Stimulated activated CD4-positive, alpha-beta T cell treated with anti-CD3 and anti-CD28 coated beads, Interleukin-4, amount 100 ng/mL, for 48 hours (primary cell): Measurements from ENCODE around the gene PAWR.
"Not testable (repeated sequence)": the region's sequence is repeated elsewhere in the genome, so short reads cannot be mapped to it uniquely, and the experiment has no call there.

ENCODE experiments used
- DNase-seq, 2 donors: peaks; one replicate each; pipeline ENCODE4 v3.0.0-alpha.2; 2020; ENCODE audit warnings: low read depth in 2 of 2

Gene PAWR

DNA sequence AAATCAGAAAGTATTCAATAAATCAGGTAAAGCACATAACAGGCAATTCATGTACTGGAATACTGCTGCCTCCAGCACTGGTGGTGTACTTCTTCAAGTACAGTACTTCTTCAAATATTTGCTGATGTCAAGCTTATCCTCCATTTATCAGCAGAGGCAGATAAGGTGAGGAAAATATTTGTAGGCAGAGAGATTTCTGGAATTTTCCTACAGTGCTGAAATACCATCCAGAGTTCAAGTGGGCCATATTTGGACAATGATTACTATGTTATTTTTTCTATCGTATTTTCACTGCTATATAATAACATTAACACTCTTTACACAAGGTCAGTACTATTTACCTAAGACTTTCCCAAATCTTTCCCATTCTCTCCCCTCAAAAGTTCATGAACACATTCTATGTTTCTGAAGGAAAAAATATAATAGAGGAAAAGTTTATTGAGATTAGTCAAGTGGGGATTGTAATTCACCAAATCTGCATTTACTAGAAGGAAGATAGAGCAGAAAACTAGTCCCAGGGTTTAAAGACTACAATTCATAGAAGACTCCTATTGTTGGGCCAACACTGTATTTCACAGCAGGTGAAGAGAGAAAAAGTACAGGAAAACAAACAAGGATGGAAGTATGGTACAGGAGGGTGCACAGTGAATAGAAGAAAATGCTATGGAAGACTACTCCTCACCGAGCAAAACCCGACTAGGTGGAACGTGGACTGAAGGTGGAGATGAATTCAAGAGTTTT, 141.1 kb downstream of the PAWR start:
- DNase-seq = no peak

- no peak for DNase-seq
These were observed 142.2 kb downstream of the PAWR start for GRCh38 chr12:79548610-79548924.

GRCh38 chr12:79547735-79548609, 142.8 kb downstream of the PAWR start:
- no peak for DNase-seq

DNA sequence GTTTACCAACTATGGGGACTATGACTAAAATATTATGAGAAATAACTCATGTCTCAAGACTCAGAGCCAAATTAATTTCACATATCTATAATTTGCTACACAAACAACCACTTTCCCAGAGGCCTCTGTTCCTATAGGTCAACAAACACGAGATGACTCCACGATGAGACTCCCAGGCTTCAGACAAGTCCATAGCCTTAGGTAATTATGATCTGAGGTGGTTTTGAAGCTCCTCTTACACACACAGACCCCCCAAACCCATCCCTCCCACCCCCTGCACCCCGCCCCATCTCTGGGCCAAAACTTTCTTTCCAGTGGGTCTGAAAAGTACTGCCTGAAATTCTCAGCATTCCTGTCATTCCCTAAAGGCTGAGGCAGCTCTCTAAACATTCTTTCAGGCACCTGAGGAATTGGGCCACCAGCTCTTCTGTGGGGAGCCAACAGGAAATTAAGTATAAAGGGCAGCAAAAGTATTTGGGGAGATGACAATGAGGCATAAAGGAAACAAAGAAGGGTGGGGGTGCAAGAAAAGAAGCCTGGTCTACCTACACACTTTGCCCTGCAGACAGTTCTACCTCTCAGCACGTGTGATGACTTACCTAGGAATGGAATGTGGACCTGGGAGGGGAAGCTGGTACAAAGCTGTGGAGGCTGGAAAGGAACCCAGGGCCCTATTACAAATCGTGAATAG, 143.6 kb downstream of the PAWR start:
- no peak for DNase-seq

DNA sequence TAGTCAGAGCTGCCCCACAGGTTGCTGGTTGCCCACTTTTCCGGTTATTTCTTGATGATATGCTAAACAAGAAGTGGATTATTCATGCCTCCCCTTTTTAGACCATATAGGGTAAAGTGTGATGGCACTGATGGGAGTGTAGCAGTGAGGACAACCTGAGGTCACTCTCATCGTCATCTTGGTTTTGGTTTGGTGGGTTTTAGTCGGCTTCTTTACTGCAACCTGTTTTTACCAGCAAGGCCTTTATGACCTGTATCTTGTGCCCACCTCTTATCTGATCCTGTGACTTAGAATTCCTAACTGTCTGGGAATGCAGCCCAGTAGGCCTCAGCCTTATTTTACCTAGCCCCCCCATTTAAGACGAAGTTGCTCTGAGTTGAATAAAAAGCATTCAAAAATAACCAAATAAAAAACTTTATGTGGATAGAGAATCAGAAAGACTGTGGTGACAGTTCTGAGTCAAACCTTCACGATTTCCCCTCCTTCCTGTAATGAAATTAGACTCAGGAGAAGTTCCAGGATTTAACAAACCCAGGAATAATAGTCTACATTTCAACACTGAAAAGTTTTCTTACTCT, 144.2 kb downstream of the PAWR start:
- no peak for DNase-seq

DNA sequence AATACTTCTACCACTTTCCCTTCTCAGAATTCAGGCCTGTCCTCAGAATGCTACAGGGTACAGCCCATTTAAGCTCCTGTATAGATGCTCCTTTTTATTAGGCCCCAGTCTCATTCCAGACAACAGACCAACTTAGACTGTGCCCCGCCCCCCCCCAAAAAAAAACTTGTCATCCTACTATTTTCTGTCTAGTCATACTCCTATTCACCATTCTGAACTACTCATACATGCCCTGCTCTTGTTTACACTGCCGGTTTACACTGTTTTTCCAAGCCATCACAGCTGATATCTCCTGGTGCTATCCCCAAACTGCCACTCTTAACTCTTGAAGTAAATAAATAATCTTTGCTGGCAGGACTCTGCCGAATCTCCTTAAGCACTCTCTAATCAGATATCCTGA, 146.3 kb downstream of the PAWR start:
- not testable (repeated sequence) for DNase-seq

- no peak for DNase-seq
These were observed 153.1 kb downstream of the PAWR start for GRCh38 chr12:79537675-79538074.

- DNase-seq = no peak
These were observed 155.0 kb downstream of the PAWR start for GRCh38 chr12:79535751-79536150.
